Activated B cell treated with CpG ODN at 0.5 μM for 24 hours (primary cell): ENCODE data around the gene MICU1. TPM values are rescaled to one million over a fixed set of nuclear protein-coding genes. Genes with fewer than 3 reads are reported as not detected.

ENCODE experiments used
- ATAC-seq: fragments of 200-7000 bp; cut with Tn5 transposase; one replicate; pipeline ENCODE4 v1.10.0; 2021; ENCODE audit warnings: low read depth, mild to moderate bottlenecking, moderate library complexity
- CTCF ChIA-PET: fragments of 350-600 bp; sonication (Branson Sonifier 250); formaldehyde crosslinking; loops from one replicate; lab custom pipeline; 2021; ENCODE audit warnings: antibody characterized with exemption; lab: Charles Lee
- POLR2A ChIA-PET: fragments of 350-600 bp; sonication (Branson Sonifier 250); formaldehyde crosslinking; loops from one replicate; lab custom pipeline; 2021; ENCODE audit warnings: antibody characterized with exemption; lab: Charles Lee
- DNase-seq: peaks from one replicate; pipeline ENCODE4 v3.0.0; 2022
- H3K27ac Mint-ChIP-seq: one replicate; pipeline ENCODE4 v1.8.0; 2020; ENCODE audit warnings: mixed read lengths
- H3K27me3 Mint-ChIP-seq: one replicate; pipeline ENCODE4 v1.8.0; 2021; ENCODE audit warnings: mixed read lengths
- H3K36me3 Mint-ChIP-seq: one replicate; pipeline ENCODE4 v1.8.0; 2021; ENCODE audit warnings: low read depth, mixed read lengths
- H3K4me1 Mint-ChIP-seq: one replicate; pipeline ENCODE4 v1.8.0; 2021; ENCODE audit warnings: mixed read lengths
- H3K4me3 Mint-ChIP-seq: one replicate; pipeline ENCODE4 v1.8.0; 2020; ENCODE audit warnings: mild to moderate bottlenecking, mixed read lengths
- H3K9me3 Mint-ChIP-seq: one replicate; pipeline ENCODE4 v1.8.0; 2020; ENCODE audit warnings: mixed read lengths
- CTCF ChIP-seq: fragments of 200-600 bp; IDR thresholded peaks from one replicate; pipeline ENCODE4 v1.8.0; 2022; ENCODE audit warnings: antibody characterized with exemption, mild to moderate bottlenecking
- intact Hi-C: fragments of 100-400 bp; cut with micrococcal nuclease; formaldehyde crosslinking; loops from one replicate; pipeline ENCODE4 v1.15.1; 2024
- total RNA-seq: library from RNA; stranded (reverse); gene quantifications from 2 replicates; pipeline ENCODE4 v1.2.3, GENCODE V29; 2022

MICU1 gene
- total RNA-seq, 1 donor from 2014 or later, result 27.4 TPM

GRCh38 chr10:72567421-72567820, 58.5 kb downstream of the MICU1 start:
- TF ChIP-seq CTCF, result no peak
- POLR2A ChIA-PET, result no interaction called here

GRCh38 chr10:72564596-72564995, 61.3 kb downstream of the MICU1 start:
- Mint-ChIP-seq H3K4me1 (peaks cover 34% of the 10 kb centered on the region), H3K4me3 (no peak overlapping the region), H3K9me3 (no peaks in the 10 kb centered on the region), H3K36me3 (peaks cover 31% of the 10 kb centered on the region), H3K27ac (peak overlapping the region; percentile 12), H3K27me3 (no peaks in the 10 kb centered on the region)
- DNase-seq, result no peak
- ATAC-seq, result no peak
- TF ChIP-seq CTCF, result no peak
- CTCF ChIA-PET, result no interaction called here
- intact Hi-C loops, result loop anchor here (10.0 kb wide), 1 partner anchor 270 kb away; no protein-coding TSS in a partner anchor
- POLR2A ChIA-PET, result interaction anchor here (0.7 kb wide), 1 partner anchor 518 kb away, joined by 7 read pairs; no protein-coding TSS in a partner anchor

More at GRCh38 chr10:72567421-72567820, 58.5 kb downstream of the MICU1 start:
- Mint-ChIP-seq H3K9me3 (no peaks in the 10 kb centered on the region), H3K27ac (peak overlapping the region; percentile 30), H3K4me3 (no peak overlapping the region), H3K36me3 (peaks cover 17% of the 10 kb centered on the region), H3K4me1 (peaks cover 17% of the 10 kb centered on the region), H3K27me3 (no peaks in the 10 kb centered on the region)
- DNase-seq (no peak), ATAC-seq (no peak)
- CTCF ChIA-PET, result interaction anchor here (1.2 kb wide), 1 partner anchor 57 kb away, joined by 3 read pairs; no protein-coding TSS in a partner anchor
- intact Hi-C loops, result loop anchor here (10.0 kb wide), 1 partner anchor 267 kb away; no protein-coding TSS in a partner anchor

GRCh38 chr10:72563327-72563932, 62.4 kb downstream of the MICU1 start:
- ChIA-PET CTCF (no interaction called here), POLR2A (interaction anchor here (0.7 kb wide), 1 partner anchor 533 kb away, joined by 6 read pairs; the partner anchor contains the start of gene P4HA1)
- peak overlapping the region; percentile 80 for H3K27ac Mint-ChIP-seq
- no peak for TF ChIP-seq CTCF
- no peaks in the 10 kb centered on the region for H3K27me3 Mint-ChIP-seq
- H3K4me3 Mint-ChIP-seq, result peak overlapping the region; percentile 50
- H3K9me3 Mint-ChIP-seq, result no peaks in the 10 kb centered on the region
- intact Hi-C loops, result loop anchor here (1.0 to 10.0 kb wide), 3 partner anchors 63 to 271 kb away; partner anchors contain the start of genes MCU and MICU1
- peaks cover 34% of the 10 kb centered on the region for H3K4me1 Mint-ChIP-seq
- DNase-seq (no peak), ATAC-seq (peak; percentile 74)
- peaks cover 36% of the 10 kb centered on the region for H3K36me3 Mint-ChIP-seq

- peak; percentile 75 for ATAC-seq
- no peak for TF ChIP-seq CTCF
- H3K4me1 Mint-ChIP-seq, result peaks cover 34% of the 10 kb centered on the region
- intact Hi-C loops, result loop anchor here (2.0 to 10.0 kb wide), 2 partner anchors 131 to 273 kb away; partner anchors contain the start of gene MCU
- no peaks in the 10 kb centered on the region for H3K9me3 Mint-ChIP-seq
- H3K36me3 Mint-ChIP-seq, result peaks cover 46% of the 10 kb centered on the region
- ChIA-PET CTCF (no interaction called here), POLR2A (interaction anchor here (0.7 to 1.0 kb wide), 2 partner anchors 64 to 67 kb away, joined by 3 to 5 read pairs; partner anchors contain the start of gene MICU1)
- no peaks in the 10 kb centered on the region for H3K27me3 Mint-ChIP-seq
- H3K27ac Mint-ChIP-seq, result peak overlapping the region; percentile 80
- H3K4me3 Mint-ChIP-seq, result peak overlapping the region; percentile 24
- no peak for DNase-seq
These were observed 64.1 kb downstream of the MICU1 start for GRCh38 chr10:72561745-72562166.

GRCh38 chr10:72557362-72557761, 68.5 kb downstream of the MICU1 start:
- Mint-ChIP-seq H3K4me1 (peaks cover 16% of the 10 kb centered on the region), H3K27me3 (no peaks in the 10 kb centered on the region), H3K9me3 (no peaks in the 10 kb centered on the region), H3K27ac (no peak overlapping the region), H3K36me3 (peaks cover 37% of the 10 kb centered on the region), H3K4me3 (no peak overlapping the region)
- POLR2A ChIA-PET, result no interaction called here
- TF ChIP-seq CTCF, result no peak
- CTCF ChIA-PET, result no interaction called here
- intact Hi-C loops, result no loop called here
- DNase-seq (no peak), ATAC-seq (no peak)
